GM21786 (cell line): ENCODE data around the gene HCFC2.

Experiments used
- ATAC-seq: cut with Tn5 transposase; IDR thresholded peaks from one replicate; pipeline ENCODE4 v1.9.1; 2021; ENCODE audit not compliant: unreplicated experiment

The HCFC2 gene

DNA sequence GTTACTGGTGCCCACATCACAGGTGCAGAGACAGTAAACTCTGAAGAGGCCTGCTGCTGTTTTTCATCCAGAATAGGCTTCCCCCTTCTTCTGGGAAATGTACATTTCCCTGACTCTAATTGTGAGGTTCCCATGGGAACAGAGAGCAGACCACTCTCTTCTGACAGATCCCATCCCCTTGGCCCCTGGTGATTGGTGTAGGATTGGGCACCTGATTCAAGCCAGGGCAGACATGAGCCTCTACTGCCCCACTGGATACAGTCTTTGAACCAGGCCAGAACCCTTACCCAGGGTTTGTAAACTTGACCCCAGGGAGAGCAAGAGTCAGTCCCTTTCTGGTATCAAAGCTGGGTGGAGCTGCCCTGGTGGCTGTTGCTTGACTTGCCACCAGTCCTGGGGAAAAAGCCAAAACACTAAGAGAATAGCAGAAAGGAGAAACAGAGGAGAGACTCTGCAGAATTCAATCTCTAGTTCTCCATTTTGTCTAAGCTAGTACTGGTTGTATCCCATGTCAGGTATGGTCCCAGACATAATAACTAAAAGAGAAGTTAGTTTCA lies 88.4 kb downstream of the HCFC2 start:
- no peak for ATAC-seq

DNA sequence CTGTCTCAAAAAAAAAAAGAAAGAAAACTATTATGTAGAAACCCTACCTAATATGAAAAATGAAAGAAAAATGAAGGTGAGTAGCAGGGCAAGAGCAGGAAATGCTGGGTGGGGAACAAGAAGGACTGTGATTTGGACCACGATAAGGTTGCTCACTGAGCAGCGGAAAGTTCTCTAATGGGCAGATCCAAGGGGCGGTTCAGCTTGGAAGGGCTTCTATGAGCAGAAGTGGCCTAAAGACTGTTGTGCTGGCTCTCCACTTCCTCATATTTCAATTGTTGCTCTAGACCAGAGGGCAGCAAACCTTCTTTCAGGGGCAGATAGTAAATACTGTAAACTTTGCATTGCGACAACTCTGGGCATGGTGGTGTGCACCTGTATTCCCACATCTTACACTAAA lies 90.0 kb downstream of the HCFC2 start:
- no peak for ATAC-seq

- ATAC-seq, result no peak
Measured at GRCh38 chr12:104154806-104155205, 90.5 kb downstream of the HCFC2 start.
